GM19035 (cell line): ENCODE results near the gene NOTUM.
A peak's percentile ranks its signal among the peaks of the same experiment; 100 is the strongest.

Experiments
- ATAC-seq: cut with Tn5 transposase; IDR thresholded peaks from one replicate; pipeline ENCODE4 v1.9.1; 2021; ENCODE audit not compliant: unreplicated experiment

Gene NOTUM

GRCh38 chr17:81912441-81913309 is 48.3 kb downstream of the NOTUM start:
- ATAC-seq = no peak

GRCh38 chr17:81911969-81912368 is 49.0 kb downstream of the NOTUM start:
- ATAC-seq = no peak

- peak; percentile 70 for ATAC-seq
Measured at GRCh38 chr17:81911277-81911961, 49.6 kb downstream of the NOTUM start, which contains the start of gene PCYT2. PCYT2 (minus strand) TSS chr17:81911399; CDS start chr17:81911355, 44 bp downstream.

- peak; percentile 34 for ATAC-seq
Measured at GRCh38 chr17:81910840-81911276, 50.1 kb downstream of the NOTUM start.

- ATAC-seq = no peak
Measured at GRCh38 chr17:81909966-81910839, 50.8 kb downstream of the NOTUM start.

GRCh38 chr17:81909231-81909630 is 51.8 kb downstream of the NOTUM start:
- no peak for ATAC-seq

GRCh38 chr17:81908793-81909192 is 52.2 kb downstream of the NOTUM start:
- no peak for ATAC-seq

- ATAC-seq = no peak
Measured at GRCh38 chr17:81907219-81908145, 53.5 kb downstream of the NOTUM start.

- no peak for ATAC-seq
Measured at GRCh38 chr17:81906476-81907218, 54.3 kb downstream of the NOTUM start.

- ATAC-seq = no peak
Measured at GRCh38 chr17:81905993-81906392, 55.0 kb downstream of the NOTUM start.

- ATAC-seq = no peak
Measured at GRCh38 chr17:81905424-81905875, 55.5 kb downstream of the NOTUM start.

- no peak for ATAC-seq
Measured at GRCh38 chr17:81904600-81905423, 56.2 kb downstream of the NOTUM start.

GRCh38 chr17:81903896-81904599 is 56.9 kb downstream of the NOTUM start:
- ATAC-seq = no peak

- no peak for ATAC-seq
Measured at GRCh38 chr17:81903415-81903831, 57.6 kb downstream of the NOTUM start.

- no peak for ATAC-seq
Measured at GRCh38 chr17:81902653-81903414, 58.2 kb downstream of the NOTUM start.
